Activated naive CD8-positive, alpha-beta T cell treated with anti-CD3 and anti-CD28 coated beads for 36 hours (primary cell): ENCODE measurements around the gene EPAS1. TPM values are rescaled to one million over a fixed set of nuclear protein-coding genes. Genes with fewer than 3 reads are reported as not detected.

Experiments
- DNase-seq: peaks from one replicate; pipeline ENCODE4 v3.0.0; 2021
- H3K27ac Mint-ChIP-seq: one replicate; pipeline ENCODE4 v1.8.0; 2022; ENCODE audit warnings: mild to moderate bottlenecking, moderate library complexity, mixed read lengths
- H3K27me3 Mint-ChIP-seq: one replicate; pipeline ENCODE4 v1.8.0; 2022; ENCODE audit warnings: mild to moderate bottlenecking, mixed read lengths
- H3K36me3 Mint-ChIP-seq: one replicate; pipeline ENCODE4 v1.8.0; 2021; ENCODE audit warnings: mild to moderate bottlenecking, mixed read lengths
- H3K4me1 Mint-ChIP-seq: one replicate; pipeline ENCODE4 v1.8.0; 2021; ENCODE audit warnings: mixed read lengths
- H3K4me3 Mint-ChIP-seq: one replicate; pipeline ENCODE4 v1.8.0; 2022; ENCODE audit warnings: mild to moderate bottlenecking, moderate library complexity, mixed read lengths
- H3K9me3 Mint-ChIP-seq: one replicate; pipeline ENCODE4 v1.8.0; 2022; ENCODE audit warnings: mixed read lengths
- total RNA-seq, 2 experiments: library from RNA; stranded (reverse); gene quantifications; one replicate each; pipeline ENCODE4 v1.2.3, GENCODE V29; 2021

The EPAS1 gene
- total RNA-seq, 2 experiments from 2014 or later: 0.78 to 1.5 TPM

- Mint-ChIP-seq H3K4me3 (no peak overlapping the region), H3K27me3 (no peaks in the 10 kb centered on the region), H3K4me1 (peaks cover 31% of the 10 kb centered on the region), H3K36me3 (no peaks in the 10 kb centered on the region), H3K9me3 (no peaks in the 10 kb centered on the region), H3K27ac (no peak overlapping the region)
- DNase-seq: no peak
Measured at GRCh38 chr2:46363535-46364170, 66.4 kb downstream of the EPAS1 start.

- Mint-ChIP-seq H3K36me3 (no peaks in the 10 kb centered on the region), H3K27ac (no peak overlapping the region)
Measured at GRCh38 chr2:46364797-46365457, 67.7 kb downstream of the EPAS1 start.

GRCh38 chr2:46365913-46366667 lies 68.9 kb downstream of the EPAS1 start:
- peaks cover 31% of the 10 kb centered on the region for H3K4me1 Mint-ChIP-seq
- H3K27ac Mint-ChIP-seq: no peak overlapping the region
- H3K4me3 Mint-ChIP-seq: no peak overlapping the region
- no peaks in the 10 kb centered on the region for H3K36me3 Mint-ChIP-seq
- no peak for DNase-seq
- no peaks in the 10 kb centered on the region for H3K27me3 Mint-ChIP-seq
- no peaks in the 10 kb centered on the region for H3K9me3 Mint-ChIP-seq

More at GRCh38 chr2:46364797-46365457, 67.7 kb downstream of the EPAS1 start:
- Mint-ChIP-seq H3K27me3 (no peaks in the 10 kb centered on the region), H3K4me3 (no peak overlapping the region), H3K9me3 (no peaks in the 10 kb centered on the region), H3K4me1 (peaks cover 31% of the 10 kb centered on the region)
- DNase-seq: no peak

- DNase-seq: no peak
- Mint-ChIP-seq H3K9me3 (no peaks in the 10 kb centered on the region), H3K4me1 (peaks cover 27% of the 10 kb centered on the region), H3K36me3 (no peaks in the 10 kb centered on the region), H3K4me3 (no peak overlapping the region), H3K27ac (no peak overlapping the region), H3K27me3 (no peaks in the 10 kb centered on the region)
Measured at GRCh38 chr2:46366668-46367052, 69.5 kb downstream of the EPAS1 start.

GRCh38 chr2:46367286-46367685 lies 70.1 kb downstream of the EPAS1 start:
- H3K4me3 Mint-ChIP-seq: no peak overlapping the region
- no peaks in the 10 kb centered on the region for H3K9me3 Mint-ChIP-seq
- no peak overlapping the region for H3K27ac Mint-ChIP-seq
- no peak for DNase-seq
- H3K36me3 Mint-ChIP-seq: no peaks in the 10 kb centered on the region
- H3K4me1 Mint-ChIP-seq: peaks cover 24% of the 10 kb centered on the region
- no peaks in the 10 kb centered on the region for H3K27me3 Mint-ChIP-seq

GRCh38 chr2:46368401-46368800 lies 71.2 kb downstream of the EPAS1 start:
- Mint-ChIP-seq H3K4me3 (no peak overlapping the region), H3K36me3 (no peaks in the 10 kb centered on the region), H3K27me3 (no peaks in the 10 kb centered on the region), H3K27ac (no peak overlapping the region), H3K4me1 (peaks cover 13% of the 10 kb centered on the region), H3K9me3 (no peaks in the 10 kb centered on the region)
- DNase-seq: no peak

GRCh38 chr2:46369783-46370182 lies 72.6 kb downstream of the EPAS1 start:
- no peaks in the 10 kb centered on the region for H3K36me3 Mint-ChIP-seq
- no peak overlapping the region for H3K4me3 Mint-ChIP-seq
- H3K27ac Mint-ChIP-seq: no peak overlapping the region
- DNase-seq: no peak
- H3K27me3 Mint-ChIP-seq: no peaks in the 10 kb centered on the region
- peaks cover 3% of the 10 kb centered on the region for H3K4me1 Mint-ChIP-seq
- no peaks in the 10 kb centered on the region for H3K9me3 Mint-ChIP-seq

GRCh38 chr2:46371854-46372253 lies 74.6 kb downstream of the EPAS1 start:
- H3K9me3 Mint-ChIP-seq: no peaks in the 10 kb centered on the region
- no peak for DNase-seq
- no peaks in the 10 kb centered on the region for H3K36me3 Mint-ChIP-seq
- H3K4me3 Mint-ChIP-seq: no peak overlapping the region
- H3K27me3 Mint-ChIP-seq: no peaks in the 10 kb centered on the region
- no peak overlapping the region for H3K27ac Mint-ChIP-seq
- H3K4me1 Mint-ChIP-seq: no peaks in the 10 kb centered on the region

GRCh38 chr2:46372475-46372874 lies 75.3 kb downstream of the EPAS1 start:
- Mint-ChIP-seq H3K4me3 (no peak overlapping the region), H3K9me3 (no peaks in the 10 kb centered on the region), H3K27ac (no peak overlapping the region), H3K36me3 (no peaks in the 10 kb centered on the region), H3K27me3 (no peaks in the 10 kb centered on the region), H3K4me1 (no peaks in the 10 kb centered on the region)
- no peak for DNase-seq

- Mint-ChIP-seq H3K4me1 (no peaks in the 10 kb centered on the region), H3K27ac (no peak overlapping the region), H3K27me3 (no peaks in the 10 kb centered on the region), H3K9me3 (no peaks in the 10 kb centered on the region), H3K4me3 (no peak overlapping the region), H3K36me3 (no peaks in the 10 kb centered on the region)
- DNase-seq: no peak
Measured at GRCh38 chr2:46373238-46373637, 76.0 kb downstream of the EPAS1 start.

GRCh38 chr2:46375566-46376125 lies 78.4 kb downstream of the EPAS1 start:
- no peak overlapping the region for H3K27ac Mint-ChIP-seq
- no peak overlapping the region for H3K4me3 Mint-ChIP-seq
- no peaks in the 10 kb centered on the region for H3K36me3 Mint-ChIP-seq
- DNase-seq: no peak
- no peaks in the 10 kb centered on the region for H3K9me3 Mint-ChIP-seq
- H3K4me1 Mint-ChIP-seq: no peaks in the 10 kb centered on the region
- H3K27me3 Mint-ChIP-seq: no peaks in the 10 kb centered on the region

- no peaks in the 10 kb centered on the region for H3K4me1 Mint-ChIP-seq
- H3K9me3 Mint-ChIP-seq: no peaks in the 10 kb centered on the region
- H3K4me3 Mint-ChIP-seq: no peak overlapping the region
- H3K27ac Mint-ChIP-seq: no peak overlapping the region
- DNase-seq: no peak
- no peaks in the 10 kb centered on the region for H3K27me3 Mint-ChIP-seq
- no peaks in the 10 kb centered on the region for H3K36me3 Mint-ChIP-seq
Measured at GRCh38 chr2:46376586-46376985, 79.4 kb downstream of the EPAS1 start.

GRCh38 chr2:46377101-46377581 lies 79.9 kb downstream of the EPAS1 start:
- H3K4me1 Mint-ChIP-seq: no peaks in the 10 kb centered on the region
- no peak for DNase-seq
- no peak overlapping the region for H3K4me3 Mint-ChIP-seq
- H3K9me3 Mint-ChIP-seq: no peaks in the 10 kb centered on the region
- no peaks in the 10 kb centered on the region for H3K36me3 Mint-ChIP-seq
- H3K27ac Mint-ChIP-seq: no peak overlapping the region
- H3K27me3 Mint-ChIP-seq: no peaks in the 10 kb centered on the region

- no peak for DNase-seq
- Mint-ChIP-seq H3K36me3 (no peaks in the 10 kb centered on the region), H3K9me3 (no peaks in the 10 kb centered on the region), H3K27ac (no peak overlapping the region), H3K4me3 (no peak overlapping the region), H3K4me1 (no peaks in the 10 kb centered on the region), H3K27me3 (no peaks in the 10 kb centered on the region)
Measured at GRCh38 chr2:46377666-46378560, 80.7 kb downstream of the EPAS1 start.
